IgD-negative memory B cell (primary cell): Measurements from ENCODE around the gene BORCS8. TPM values are rescaled to one million over a fixed set of nuclear protein-coding genes. Genes with fewer than 3 reads are reported as not detected.

Experiments
- H3K27ac Mint-ChIP-seq, 3 donors: one replicate each; pipeline ENCODE4 v1.8.0; 2020 to 2022; ENCODE audit warnings: mild to moderate bottlenecking in 3 of 3, mixed read lengths in 3 of 3, moderate library complexity in 1 of 3
- H3K27me3 Mint-ChIP-seq: one replicate; pipeline ENCODE4 v1.8.0; 2021; ENCODE audit warnings: mixed read lengths
- H3K36me3 Mint-ChIP-seq: one replicate; pipeline ENCODE4 v1.8.0; 2020; ENCODE audit warnings: mild to moderate bottlenecking, mixed read lengths
- H3K4me1 Mint-ChIP-seq, 3 donors: one replicate each; pipeline ENCODE4 v1.8.0; 2020 to 2022; ENCODE audit warnings: mixed read lengths in 3 of 3, mild to moderate bottlenecking in 1 of 3
- H3K4me3 Mint-ChIP-seq, 4 donors: one replicate each; pipeline ENCODE4 v1.8.0; 2020 to 2022; ENCODE audit warnings: mild to moderate bottlenecking in 4 of 4, mixed read lengths in 4 of 4, moderate library complexity in 3 of 4
- H3K9me3 Mint-ChIP-seq, 3 donors: one replicate each; pipeline ENCODE4 v1.8.0; 2020 to 2021; ENCODE audit warnings: mixed read lengths in 3 of 3, mild to moderate bottlenecking in 1 of 3
- polyA plus RNA-seq: library from polyadenylated mRNA; unstranded; fragments of 300-500 nt; fragmentation: Illumina TruSeq; gene quantifications from one replicate; pipeline ENCODE4 v1.2.3, GENCODE V29; 2021

Gene BORCS8
- 21.6 TPM for polyA plus RNA-seq

GRCh38 chr19:19192078-19192882, at the start of gene BORCS8, which contains the start of gene RFXANK:
Gene BORCS8 (minus strand): TSS chr19:19192152. CDS start chr19:19192117, 35 bp downstream.
Gene RFXANK (plus strand): TSS chr19:19192258. CDS start chr19:19193947, 1,689 bp downstream.
- Mint-ChIP-seq H3K9me3 (no peaks in the 10 kb centered on the region), H3K36me3 (no peaks in the 10 kb centered on the region), H3K27me3 (no peaks in the 10 kb centered on the region), H3K27ac (peak within 1 kb of the TSS; percentile 99 to 100 (median 100)), H3K4me3 (peak within 1 kb of the TSS; percentile 96 to 99 (median 97)), H3K4me1 (peaks cover 12 to 22% (median 19%) of the 10 kb centered on the region in 3 donors)

GRCh38 chr19:19240476-19240875, 48.5 kb upstream of the BORCS8 start:
- Mint-ChIP-seq H3K9me3 (peaks cover 3 to 4% (median 3%) of the 10 kb centered on the region in 3 donors), H3K4me3 (no peak overlapping the region), H3K27ac (no peak overlapping the region), H3K36me3 (no peaks in the 10 kb centered on the region), H3K4me1 (no peaks in the 10 kb centered on the region), H3K27me3 (peaks cover 15% of the 10 kb centered on the region)

DNA sequence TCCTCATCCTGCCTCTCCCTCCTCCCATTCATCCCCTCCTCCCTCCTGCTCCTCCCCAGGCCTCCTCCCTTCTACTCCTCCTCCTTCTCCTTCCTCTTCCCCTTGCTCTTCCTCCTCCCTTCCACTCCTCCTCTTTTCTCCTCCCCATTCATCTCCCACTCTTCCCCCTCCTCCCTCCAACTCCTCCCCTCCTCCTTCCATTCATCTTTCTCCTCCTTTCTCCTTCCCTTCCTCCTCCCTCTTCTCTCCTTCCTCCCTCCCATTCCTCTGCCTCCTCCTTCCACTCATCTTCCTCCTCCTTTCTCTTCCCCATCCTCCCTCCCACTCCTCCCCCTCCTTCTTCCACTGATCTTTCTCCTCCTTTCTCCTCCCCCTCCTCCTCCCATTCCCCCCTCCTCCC, 47.7 kb upstream of the BORCS8 start:
- H3K4me1 Mint-ChIP-seq = no peaks in the 10 kb centered on the region
- H3K36me3 Mint-ChIP-seq = no peaks in the 10 kb centered on the region
- no peak overlapping the region for H3K27ac Mint-ChIP-seq
- H3K9me3 Mint-ChIP-seq = peaks cover 3 to 4% (median 3%) of the 10 kb centered on the region in 3 donors
- H3K27me3 Mint-ChIP-seq = peaks cover 15% of the 10 kb centered on the region
- no peak overlapping the region for H3K4me3 Mint-ChIP-seq

GRCh38 chr19:19238126-19238894, 46.4 kb upstream of the BORCS8 start:
- H3K9me3 Mint-ChIP-seq = peaks cover 4 to 10% (median 5%) of the 10 kb centered on the region in 3 donors
- H3K4me3 Mint-ChIP-seq = no peak overlapping the region
- H3K36me3 Mint-ChIP-seq = no peaks in the 10 kb centered on the region
- peaks cover 14% of the 10 kb centered on the region for H3K27me3 Mint-ChIP-seq
- no peaks in the 10 kb centered on the region for H3K4me1 Mint-ChIP-seq
- H3K27ac Mint-ChIP-seq = no peak overlapping the region

DNA sequence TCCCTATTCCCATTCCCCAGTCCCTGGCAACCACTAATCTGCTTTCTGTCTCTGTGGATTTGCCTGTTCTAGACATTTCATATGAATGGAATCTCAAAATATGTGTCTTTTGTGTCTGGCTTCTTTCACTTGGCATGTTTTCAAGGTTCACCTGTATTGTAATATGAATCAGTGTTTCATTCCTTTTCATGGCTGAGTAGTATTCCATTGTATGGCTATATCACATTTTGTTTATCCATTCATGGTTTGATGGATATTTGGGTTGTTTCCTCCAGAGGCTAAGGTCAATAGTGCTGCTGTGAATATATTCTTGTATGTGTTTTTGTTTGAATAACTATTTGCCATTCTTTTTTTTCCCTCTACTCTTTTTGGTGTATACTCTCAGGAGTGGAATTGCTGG, 44.2 kb upstream of the BORCS8 start:
- Mint-ChIP-seq H3K9me3 (peaks cover 4 to 15% (median 5%) of the 10 kb centered on the region in 3 donors), H3K27me3 (peaks cover 22% of the 10 kb centered on the region), H3K27ac (no peak overlapping the region), H3K4me3 (no peak overlapping the region), H3K4me1 (no peaks in the 10 kb centered on the region), H3K36me3 (no peaks in the 10 kb centered on the region)

- no peak overlapping the region for H3K27ac Mint-ChIP-seq
- peaks cover 4 to 15% (median 5%) of the 10 kb centered on the region in 3 donors for H3K9me3 Mint-ChIP-seq
- no peaks in the 10 kb centered on the region for H3K4me1 Mint-ChIP-seq
Observed at GRCh38 chr19:19234220-19234816, 42.4 kb upstream of the BORCS8 start.

GRCh38 chr19:19232261-19232721, 40.3 kb upstream of the BORCS8 start:
- H3K36me3 Mint-ChIP-seq = no peaks in the 10 kb centered on the region
- H3K27ac Mint-ChIP-seq = no peak overlapping the region
- H3K4me3 Mint-ChIP-seq = no peak overlapping the region
- H3K9me3 Mint-ChIP-seq = peaks cover 4 to 15% (median 5%) of the 10 kb centered on the region in 3 donors
- H3K4me1 Mint-ChIP-seq = no peaks in the 10 kb centered on the region
- H3K27me3 Mint-ChIP-seq = peaks cover 18% of the 10 kb centered on the region

More at GRCh38 chr19:19234220-19234816, 42.4 kb upstream of the BORCS8 start:
- Mint-ChIP-seq H3K36me3 (no peaks in the 10 kb centered on the region), H3K27me3 (peaks cover 18% of the 10 kb centered on the region), H3K4me3 (peak overlapping the region in 1 of 4 donors; percentile 5)

GRCh38 chr19:19230999-19231398, 39.0 kb upstream of the BORCS8 start:
- Mint-ChIP-seq H3K27ac (no peak overlapping the region), H3K36me3 (no peaks in the 10 kb centered on the region), H3K4me3 (no peak overlapping the region), H3K4me1 (no peaks in the 10 kb centered on the region), H3K9me3 (peaks cover 0 to 12% (median 2%) of the 10 kb centered on the region in 3 donors), H3K27me3 (peaks cover 21% of the 10 kb centered on the region)

DNA sequence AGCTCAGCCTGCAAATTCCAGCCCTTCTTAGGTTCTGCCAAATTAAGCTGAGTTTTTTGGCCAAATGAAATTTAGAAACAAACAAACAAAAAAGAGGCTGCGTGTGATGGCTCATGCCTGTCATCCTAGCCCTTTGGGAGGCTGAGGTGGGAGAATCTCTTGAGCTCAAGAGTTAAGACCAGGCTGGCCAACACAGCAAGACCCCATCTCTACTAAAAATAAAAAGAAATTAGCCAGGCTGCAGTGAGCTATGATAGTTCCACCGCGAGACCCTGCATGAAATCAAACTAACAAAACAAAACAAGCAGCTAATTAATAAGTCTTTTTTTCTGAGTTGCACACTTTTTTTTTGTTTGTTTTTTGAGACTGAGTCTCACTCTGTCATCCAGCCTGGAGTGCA, 37.7 kb upstream of the BORCS8 start:
- H3K27ac Mint-ChIP-seq = no peak overlapping the region
- H3K4me1 Mint-ChIP-seq = peaks cover 0 to 1% (median 0%) of the 10 kb centered on the region in 3 donors
- H3K36me3 Mint-ChIP-seq = no peaks in the 10 kb centered on the region
- peaks cover 0 to 12% (median 2%) of the 10 kb centered on the region in 3 donors for H3K9me3 Mint-ChIP-seq
- peaks cover 23% of the 10 kb centered on the region for H3K27me3 Mint-ChIP-seq
- H3K4me3 Mint-ChIP-seq = no peak overlapping the region

DNA sequence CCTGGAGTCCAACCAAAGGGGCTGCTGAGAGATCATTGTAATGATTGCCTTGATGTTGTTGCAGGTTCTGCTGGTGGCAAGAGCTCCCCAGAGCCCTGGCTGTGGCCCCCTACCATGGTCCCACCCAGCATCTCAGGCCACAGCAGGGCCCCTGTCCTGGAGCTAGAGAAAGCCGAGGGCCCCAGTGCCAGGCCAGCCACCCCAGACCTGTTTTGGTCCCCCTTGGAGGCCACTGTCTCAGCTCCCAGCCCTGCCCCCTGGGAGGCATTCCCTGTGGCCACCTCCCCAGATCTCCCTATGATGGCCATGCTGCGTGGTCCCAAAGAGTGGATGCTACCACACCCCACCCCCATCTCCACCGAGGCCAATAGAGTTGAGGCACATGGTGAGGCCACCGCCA, 35.3 kb upstream of the BORCS8 start:
- H3K4me3 Mint-ChIP-seq = no peak overlapping the region
- H3K9me3 Mint-ChIP-seq = peaks cover 0 to 4% (median 0%) of the 10 kb centered on the region in 3 donors
- H3K4me1 Mint-ChIP-seq = peaks cover 0 to 1% (median 0%) of the 10 kb centered on the region in 3 donors
- no peaks in the 10 kb centered on the region for H3K36me3 Mint-ChIP-seq
- no peak overlapping the region for H3K27ac Mint-ChIP-seq
- H3K27me3 Mint-ChIP-seq = peaks cover 19% of the 10 kb centered on the region

DNA sequence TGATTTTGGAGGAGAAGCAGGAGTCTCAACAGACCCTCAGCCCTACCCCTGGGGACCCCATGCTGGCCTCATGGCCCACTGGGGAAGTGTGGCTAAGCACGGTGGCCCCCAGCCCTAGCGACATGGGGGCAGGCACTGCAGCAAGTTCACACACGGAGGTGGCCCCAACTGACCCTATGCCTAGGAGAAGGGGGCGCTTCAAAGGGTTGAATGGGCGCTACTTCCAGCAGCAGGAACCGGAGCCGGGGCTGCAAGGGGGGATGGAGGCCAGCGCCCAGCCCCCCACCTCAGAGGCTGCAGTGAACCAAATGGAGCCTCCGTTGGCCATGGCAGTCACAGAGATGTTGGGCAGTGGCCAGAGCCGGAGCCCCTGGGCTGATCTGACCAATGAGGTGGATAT, 34.7 kb upstream of the BORCS8 start:
- H3K36me3 Mint-ChIP-seq = no peaks in the 10 kb centered on the region
- H3K4me3 Mint-ChIP-seq = no peak overlapping the region
- H3K4me1 Mint-ChIP-seq = peaks cover 0 to 1% (median 0%) of the 10 kb centered on the region in 3 donors
- H3K9me3 Mint-ChIP-seq = no peaks in the 10 kb centered on the region
- H3K27ac Mint-ChIP-seq = no peak overlapping the region
- H3K27me3 Mint-ChIP-seq = peaks cover 17% of the 10 kb centered on the region

DNA sequence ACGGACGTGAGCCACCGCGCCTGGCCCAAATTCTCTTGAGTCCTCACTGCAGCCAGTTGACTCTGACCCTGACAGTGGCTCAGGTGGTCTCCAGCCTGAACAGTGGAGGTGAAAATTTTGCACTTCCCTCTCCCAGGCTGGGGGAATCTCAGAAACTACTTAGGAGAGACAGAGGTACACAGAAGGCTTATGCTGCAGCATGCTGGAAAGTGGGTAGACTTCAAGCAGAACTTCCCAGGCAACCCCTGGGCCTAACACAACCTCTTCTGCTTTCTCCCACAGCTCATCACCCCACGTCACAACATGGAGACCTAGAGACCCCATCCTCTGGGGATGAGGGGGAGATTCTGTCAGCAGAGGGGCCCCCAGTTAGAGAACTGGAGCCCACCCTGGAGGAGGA, 34.3 kb upstream of the BORCS8 start:
- H3K27me3 Mint-ChIP-seq = peaks cover 16% of the 10 kb centered on the region

GRCh38 chr19:19224852-19225494, 33.0 kb upstream of the BORCS8 start:
- Mint-ChIP-seq H3K9me3 (no peaks in the 10 kb centered on the region), H3K4me1 (peaks cover 0 to 1% (median 0%) of the 10 kb centered on the region in 3 donors), H3K27me3 (peaks cover 14% of the 10 kb centered on the region), H3K27ac (peak overlapping the region in 1 of 3 donors; percentile 39), H3K4me3 (peak overlapping the region in 3 of 4 donors; percentile 77 to 86 (median 85)), H3K36me3 (no peaks in the 10 kb centered on the region)

More for the DNA sequence above, 34.3 kb upstream of the BORCS8 start:
- peaks cover 0 to 1% (median 0%) of the 10 kb centered on the region in 3 donors for H3K4me1 Mint-ChIP-seq
- no peaks in the 10 kb centered on the region for H3K36me3 Mint-ChIP-seq
- peak overlapping the region in 1 of 4 donors; percentile 86 for H3K4me3 Mint-ChIP-seq
- H3K27ac Mint-ChIP-seq = no peak overlapping the region
- no peaks in the 10 kb centered on the region for H3K9me3 Mint-ChIP-seq

GRCh38 chr19:19224150-19224851, 32.3 kb upstream of the BORCS8 start:
- Mint-ChIP-seq H3K27me3 (peaks cover 14% of the 10 kb centered on the region), H3K4me1 (peaks cover 0 to 1% (median 0%) of the 10 kb centered on the region in 3 donors), H3K27ac (peak overlapping the region in 1 of 3 donors; percentile 39), H3K4me3 (peak overlapping the region in 3 of 4 donors; percentile 5 to 75 (median 38)), H3K36me3 (no peaks in the 10 kb centered on the region), H3K9me3 (no peaks in the 10 kb centered on the region)
